Peyer's patch (tissue), 4 donors: ENCODE results near the gene PDE4B. TPM values are rescaled to one million over a fixed set of nuclear protein-coding genes. Genes with fewer than 3 reads are reported as not detected.

Experiments used
- DNase-seq, 3 donors: peaks; one replicate each; pipeline ENCODE4 v3.0.0-alpha.2; 2017 to 2019
- H3K27ac ChIP-seq, 4 donors: fragments of 200-600 bp; sonication (generic); one replicate each; pipeline ENCODE4 v1.5.1; 2016 to 2019
- H3K27me3 ChIP-seq, 2 donors: fragments of 200-600 bp; sonication (generic); one replicate each; pipeline ENCODE4 v1.5.1; 2019
- H3K36me3 ChIP-seq, 3 donors: fragments of 200-600 bp; sonication (generic); one replicate each; pipeline ENCODE4 v1.5.1; 2016 to 2019
- H3K4me1 ChIP-seq, 4 donors: fragments of 200-600 bp; sonication (generic); one replicate each; pipeline ENCODE4 v1.5.1; 2016 to 2019
- H3K4me3 ChIP-seq, 4 donors: fragments of 200-600 bp; sonication (generic); 1 replicate in 3 of 4; 2 replicates in 1 of 4; pipeline ENCODE4 v1.5.1; 2016 to 2019; ENCODE audit warnings: mild to moderate bottlenecking in 1 of 4
- H3K9me3 ChIP-seq, 4 donors: fragments of 200-600 bp; sonication (generic); one replicate each; pipeline ENCODE4 v1.5.1; 2016 to 2019; ENCODE audit warnings: mild to moderate bottlenecking in 1 of 4
- CTCF ChIP-seq, 6 experiments: fragments of 450-650 bp in 4 of 6; fragments of 200-600 bp in 2 of 6; sonication (generic) in 1 of 6; IDR thresholded peaks; one replicate each; pipeline ENCODE4 v1.5.1; 2017 to 2019; ENCODE audit warnings: antibody characterized with exemption in 6 of 6, mild to moderate bottlenecking in 3 of 6, moderate library complexity in 1 of 6
- POLR2A ChIP-seq, 2 donors: fragments of 450-650 bp; IDR thresholded peaks; one replicate each; pipeline ENCODE4 v1.5.1; 2017; ENCODE audit warnings: antibody characterized with exemption in 2 of 2, mild to moderate bottlenecking in 2 of 2, moderate library complexity in 2 of 2
- total RNA-seq, 4 donors: library from RNA; depleted of rRNA; stranded (reverse); fragments of >200 nt; gene quantifications; one replicate each; pipeline ENCODE4 v1.1.0, GENCODE V29; 2016

PDE4B gene
- total RNA-seq, 4 donors from 2014 or later, result 2.1 to 96.6 (median 9.6) TPM

GRCh38 chr1:66231217-66231616, 438.5 kb downstream of the PDE4B start:
- no peak overlapping the region for H3K4me3 ChIP-seq

GRCh38 chr1:66231681-66232463, 439.2 kb downstream of the PDE4B start:
- no peak overlapping the region for H3K4me3 ChIP-seq
- no peaks in the 10 kb centered on the region for H3K27me3 ChIP-seq
- no peak for DNase-seq
- no peaks in the 10 kb centered on the region for H3K36me3 ChIP-seq
- no peaks in the 10 kb centered on the region for H3K4me1 ChIP-seq
- H3K9me3 ChIP-seq, result no peaks in the 10 kb centered on the region
- no peak overlapping the region for H3K27ac ChIP-seq
- TF ChIP-seq CTCF (IDR thresholded peaks at IDR 0.05), result no peak
- no peak for TF ChIP-seq POLR2A (IDR thresholded peaks at IDR 0.05)

More at GRCh38 chr1:66231217-66231616, 438.5 kb downstream of the PDE4B start:
- Histone ChIP-seq H3K27ac (no peak overlapping the region), H3K4me1 (no peaks in the 10 kb centered on the region), H3K9me3 (no peaks in the 10 kb centered on the region), H3K36me3 (no peaks in the 10 kb centered on the region), H3K27me3 (no peaks in the 10 kb centered on the region)
- DNase-seq, result no peak
- TF ChIP-seq CTCF (IDR thresholded peaks at IDR 0.05) (no peak), POLR2A (IDR thresholded peaks at IDR 0.05) (no peak)

- no peak for DNase-seq
- H3K4me1 ChIP-seq, result no peaks in the 10 kb centered on the region
- H3K4me3 ChIP-seq, result no peak overlapping the region
- no peaks in the 10 kb centered on the region for H3K9me3 ChIP-seq
- no peaks in the 10 kb centered on the region for H3K36me3 ChIP-seq
- no peak overlapping the region for H3K27ac ChIP-seq
- TF ChIP-seq POLR2A (IDR thresholded peaks at IDR 0.05), result no peak
- no peak for TF ChIP-seq CTCF (IDR thresholded peaks at IDR 0.05)
- no peaks in the 10 kb centered on the region for H3K27me3 ChIP-seq
Measured at GRCh38 chr1:66237042-66237441, 444.3 kb downstream of the PDE4B start.

- Histone ChIP-seq H3K27ac (no peak overlapping the region), H3K4me3 (no peak overlapping the region), H3K27me3 (no peaks in the 10 kb centered on the region), H3K9me3 (no peaks in the 10 kb centered on the region), H3K4me1 (no peaks in the 10 kb centered on the region), H3K36me3 (no peaks in the 10 kb centered on the region)
- no peak for DNase-seq
- TF ChIP-seq POLR2A (IDR thresholded peaks at IDR 0.05) (no peak), CTCF (IDR thresholded peaks at IDR 0.05) (no peak)
Measured at GRCh38 chr1:66237722-66238479, 445.2 kb downstream of the PDE4B start.

- H3K4me1 ChIP-seq, result no peaks in the 10 kb centered on the region
- no peaks in the 10 kb centered on the region for H3K36me3 ChIP-seq
- no peak for DNase-seq
- no peaks in the 10 kb centered on the region for H3K27me3 ChIP-seq
- H3K9me3 ChIP-seq, result no peaks in the 10 kb centered on the region
- no peak overlapping the region for H3K27ac ChIP-seq
- no peak overlapping the region for H3K4me3 ChIP-seq
- TF ChIP-seq POLR2A (IDR thresholded peaks at IDR 0.05) (no peak), CTCF (IDR thresholded peaks at IDR 0.05) (no peak)
Measured at GRCh38 chr1:66239834-66240233, 447.1 kb downstream of the PDE4B start.
